ENCODE measurements around the gene SOX5. TPM values are rescaled to one million over a fixed set of nuclear protein-coding genes. Genes with fewer than 3 reads are reported as not detected.

SOX5 gene
- total RNA-seq, 1 donor from 2014 or later, result 1.3 TPM

DNA sequence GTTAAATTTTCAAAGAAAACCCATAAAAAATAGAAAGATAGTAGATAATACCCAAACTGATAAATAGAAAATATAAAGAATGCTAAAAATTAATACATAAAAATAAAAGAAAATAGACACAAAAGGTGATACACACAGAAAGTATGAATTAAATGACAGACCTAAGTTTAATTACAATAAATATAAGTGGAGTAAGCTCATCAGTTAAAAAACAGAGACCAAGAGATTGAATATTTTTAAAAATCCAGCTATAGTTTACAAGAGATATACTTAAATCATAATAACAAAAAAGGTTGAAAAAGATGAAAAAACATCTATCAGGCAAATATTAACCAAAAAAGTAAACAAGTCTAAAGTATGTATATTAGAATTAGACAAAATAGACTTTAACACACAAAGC lies 268.2 kb downstream of the SOX5 start:
- DNase-seq (ENCODE audit: low spot score), result no peak
- no peaks in the 10 kb centered on the region for H3K9me3 Mint-ChIP-seq
- intact Hi-C loops (cut with micrococcal nuclease), result no loop called here
- no peaks in the 10 kb centered on the region for H3K4me1 Mint-ChIP-seq (ENCODE audit: low read depth)
- no peak overlapping the region for H3K27ac Mint-ChIP-seq
- H3K27me3 Mint-ChIP-seq (ENCODE audit: insufficient read depth), result no peaks in the 10 kb centered on the region
- H3K4me3 Mint-ChIP-seq, result no peak overlapping the region
- no peaks in the 10 kb centered on the region for H3K36me3 Mint-ChIP-seq (ENCODE audit: low read depth)

DNA sequence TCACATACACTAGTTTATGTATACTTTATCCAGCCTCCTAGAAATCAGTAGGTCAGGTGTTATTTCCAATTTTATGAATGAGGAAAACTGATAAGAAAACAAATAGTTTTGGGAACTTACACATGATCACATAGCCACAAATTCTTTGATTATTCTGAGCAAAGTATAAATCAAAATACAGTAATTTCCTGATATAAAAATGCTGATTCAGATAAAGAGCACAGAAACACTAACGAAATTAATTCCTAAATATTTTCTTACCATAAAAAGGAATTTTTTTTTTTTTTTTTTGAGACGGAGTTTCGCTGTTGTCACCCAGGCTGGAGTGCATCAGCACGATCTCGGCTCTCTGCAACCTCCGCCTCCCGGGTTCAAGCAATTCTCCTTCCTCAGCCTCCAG lies 275.4 kb downstream of the SOX5 start:
- H3K4me3 Mint-ChIP-seq, result no peak overlapping the region
- H3K27me3 Mint-ChIP-seq (ENCODE audit: insufficient read depth), result no peaks in the 10 kb centered on the region
- H3K27ac Mint-ChIP-seq, result no peak overlapping the region
- H3K36me3 Mint-ChIP-seq (ENCODE audit: low read depth), result no peaks in the 10 kb centered on the region
- DNase-seq (ENCODE audit: low spot score), result no peak
- no peaks in the 10 kb centered on the region for H3K9me3 Mint-ChIP-seq
- intact Hi-C loops (cut with micrococcal nuclease), result no loop called here
- no peaks in the 10 kb centered on the region for H3K4me1 Mint-ChIP-seq (ENCODE audit: low read depth)

GRCh38 chr12:23671881-23672280 lies 277.6 kb downstream of the SOX5 start:
- H3K4me3 Mint-ChIP-seq, result no peak overlapping the region
- no peaks in the 10 kb centered on the region for H3K36me3 Mint-ChIP-seq (ENCODE audit: low read depth)
- no peaks in the 10 kb centered on the region for H3K27me3 Mint-ChIP-seq (ENCODE audit: insufficient read depth)
- no peak overlapping the region for H3K27ac Mint-ChIP-seq
- DNase-seq (ENCODE audit: low spot score), result no peak
- H3K4me1 Mint-ChIP-seq (ENCODE audit: low read depth), result no peaks in the 10 kb centered on the region
- intact Hi-C loops (cut with micrococcal nuclease), result no loop called here
- no peaks in the 10 kb centered on the region for H3K9me3 Mint-ChIP-seq

DNA sequence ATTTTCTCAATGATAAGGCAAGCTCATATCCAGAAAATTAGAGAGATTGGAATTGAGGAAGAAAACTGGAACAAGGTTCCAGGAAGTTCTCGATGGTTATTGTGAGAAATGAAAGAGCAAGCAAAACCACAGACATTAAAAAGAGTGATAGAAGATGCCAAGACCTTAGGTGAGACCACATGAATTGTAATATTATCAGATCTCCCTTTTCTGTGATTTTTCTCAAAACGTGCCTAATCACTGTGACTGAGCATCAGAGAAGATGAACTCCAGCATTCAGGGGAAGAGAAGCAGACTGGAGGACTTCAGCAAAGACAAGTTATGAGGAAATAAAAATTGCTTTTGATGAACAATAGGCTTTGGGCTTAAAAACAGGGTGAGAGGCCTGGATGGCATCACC lies 278.8 kb downstream of the SOX5 start:
- intact Hi-C loops (cut with micrococcal nuclease), result no loop called here
- Mint-ChIP-seq H3K4me1 (ENCODE audit: low read depth) (no peaks in the 10 kb centered on the region), H3K27me3 (ENCODE audit: insufficient read depth) (no peaks in the 10 kb centered on the region), H3K4me3 (no peak overlapping the region), H3K9me3 (no peaks in the 10 kb centered on the region), H3K27ac (no peak overlapping the region), H3K36me3 (ENCODE audit: low read depth) (no peaks in the 10 kb centered on the region)
- no peak for DNase-seq (ENCODE audit: low spot score)

DNA sequence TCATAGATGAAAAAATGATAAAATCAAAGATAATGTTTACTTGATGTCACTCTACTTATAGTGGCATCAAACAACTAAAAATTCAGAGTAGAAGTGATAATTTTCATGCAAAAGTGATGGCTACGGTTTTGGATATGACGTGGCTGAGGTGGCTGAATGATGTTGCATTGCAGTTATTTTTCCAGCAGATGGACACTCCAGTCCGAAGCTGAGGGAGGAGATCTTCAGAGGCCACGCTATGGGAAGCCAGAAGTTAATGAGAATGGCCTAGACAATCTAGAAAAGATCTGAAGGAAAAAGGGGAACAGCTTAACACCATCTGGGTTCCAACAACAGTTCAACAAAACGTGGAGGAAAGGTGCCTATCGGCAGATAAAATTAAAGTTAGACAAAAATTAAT lies 279.8 kb downstream of the SOX5 start:
- Mint-ChIP-seq H3K36me3 (ENCODE audit: low read depth) (no peaks in the 10 kb centered on the region), H3K27ac (no peak overlapping the region), H3K4me1 (ENCODE audit: low read depth) (no peaks in the 10 kb centered on the region), H3K27me3 (ENCODE audit: insufficient read depth) (no peaks in the 10 kb centered on the region), H3K9me3 (no peaks in the 10 kb centered on the region), H3K4me3 (no peak overlapping the region)
- intact Hi-C loops (cut with micrococcal nuclease), result no loop called here
- DNase-seq (ENCODE audit: low spot score), result no peak

DNA sequence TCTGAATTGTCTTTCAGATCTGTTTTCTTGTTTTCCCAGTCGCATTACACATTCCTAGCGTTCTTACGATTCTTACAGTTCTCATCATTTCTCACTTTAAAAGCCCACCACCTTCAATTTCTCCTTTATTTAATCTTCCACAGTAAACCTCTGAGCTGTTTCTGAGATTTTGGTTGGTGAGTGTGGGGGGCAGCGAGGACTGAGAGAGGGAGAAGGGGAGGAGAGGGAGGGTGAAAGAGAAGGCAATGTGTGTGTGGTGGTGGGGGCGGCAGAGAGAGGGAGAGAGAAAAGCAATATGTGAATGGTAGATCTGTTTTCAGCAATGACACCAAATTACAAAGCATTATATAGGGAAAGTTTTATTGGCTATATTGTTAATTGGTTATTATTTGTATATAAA lies 282.6 kb downstream of the SOX5 start:
- no peaks in the 10 kb centered on the region for H3K9me3 Mint-ChIP-seq
- H3K4me3 Mint-ChIP-seq, result no peak overlapping the region
- no peak overlapping the region for H3K27ac Mint-ChIP-seq
- no peaks in the 10 kb centered on the region for H3K4me1 Mint-ChIP-seq (ENCODE audit: low read depth)
- H3K36me3 Mint-ChIP-seq (ENCODE audit: low read depth), result no peaks in the 10 kb centered on the region
- H3K27me3 Mint-ChIP-seq (ENCODE audit: insufficient read depth), result no peaks in the 10 kb centered on the region
- intact Hi-C loops (cut with micrococcal nuclease), result no loop called here
- no peak for DNase-seq (ENCODE audit: low spot score)

- intact Hi-C loops (cut with micrococcal nuclease), result no loop called here
Observed at GRCh38 chr12:23662966-23663365, 286.5 kb downstream of the SOX5 start.

GRCh38 chr12:23659131-23659530 lies 290.3 kb downstream of the SOX5 start:
- intact Hi-C loops (cut with micrococcal nuclease), result no loop called here
- Mint-ChIP-seq H3K4me3 (no peak overlapping the region), H3K9me3 (no peaks in the 10 kb centered on the region), H3K27ac (no peak overlapping the region), H3K4me1 (ENCODE audit: low read depth) (no peaks in the 10 kb centered on the region), H3K36me3 (ENCODE audit: low read depth) (no peaks in the 10 kb centered on the region), H3K27me3 (ENCODE audit: insufficient read depth) (no peaks in the 10 kb centered on the region)
- no peak for DNase-seq (ENCODE audit: low spot score)

More at GRCh38 chr12:23662966-23663365, 286.5 kb downstream of the SOX5 start:
- no peak for DNase-seq (ENCODE audit: low spot score)
- Mint-ChIP-seq H3K9me3 (no peaks in the 10 kb centered on the region), H3K4me3 (no peak overlapping the region), H3K36me3 (ENCODE audit: low read depth) (no peaks in the 10 kb centered on the region), H3K27ac (no peak overlapping the region), H3K4me1 (ENCODE audit: low read depth) (no peaks in the 10 kb centered on the region), H3K27me3 (ENCODE audit: insufficient read depth) (no peaks in the 10 kb centered on the region)

- no peak overlapping the region for H3K27ac Mint-ChIP-seq
- no peaks in the 10 kb centered on the region for H3K36me3 Mint-ChIP-seq (ENCODE audit: low read depth)
- no peaks in the 10 kb centered on the region for H3K4me1 Mint-ChIP-seq (ENCODE audit: low read depth)
- H3K4me3 Mint-ChIP-seq, result no peak overlapping the region
- H3K27me3 Mint-ChIP-seq (ENCODE audit: insufficient read depth), result no peaks in the 10 kb centered on the region
- intact Hi-C loops (cut with micrococcal nuclease), result no loop called here
- H3K9me3 Mint-ChIP-seq, result no peaks in the 10 kb centered on the region
- no peak for DNase-seq (ENCODE audit: low spot score)
Observed at GRCh38 chr12:23657598-23657997, 291.9 kb downstream of the SOX5 start.

DNA sequence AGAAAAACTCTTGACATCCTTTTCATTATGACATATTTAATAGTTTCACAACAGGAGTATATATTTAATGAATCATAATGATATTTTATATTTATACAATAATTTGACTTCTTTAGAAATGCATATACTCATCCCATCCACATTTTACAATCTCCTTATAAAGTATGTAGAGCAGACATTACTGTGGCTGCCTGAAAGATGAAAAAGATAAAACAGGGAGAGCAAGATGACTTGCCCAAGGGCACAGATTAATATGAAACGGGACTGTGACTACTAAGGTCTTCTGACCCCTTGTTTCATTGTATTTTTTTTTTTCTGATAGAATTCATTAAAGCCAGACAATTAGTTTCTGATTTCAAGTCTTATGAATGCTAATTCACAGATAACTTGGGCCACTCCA lies 293.6 kb downstream of the SOX5 start:
- no peak overlapping the region for H3K4me3 Mint-ChIP-seq
- H3K27ac Mint-ChIP-seq, result no peak overlapping the region
- DNase-seq (ENCODE audit: low spot score), result no peak
- intact Hi-C loops (cut with micrococcal nuclease), result no loop called here
- H3K4me1 Mint-ChIP-seq (ENCODE audit: low read depth), result no peaks in the 10 kb centered on the region
- H3K27me3 Mint-ChIP-seq (ENCODE audit: insufficient read depth), result no peaks in the 10 kb centered on the region
- H3K9me3 Mint-ChIP-seq, result no peaks in the 10 kb centered on the region
- H3K36me3 Mint-ChIP-seq (ENCODE audit: low read depth), result no peaks in the 10 kb centered on the region

DNA sequence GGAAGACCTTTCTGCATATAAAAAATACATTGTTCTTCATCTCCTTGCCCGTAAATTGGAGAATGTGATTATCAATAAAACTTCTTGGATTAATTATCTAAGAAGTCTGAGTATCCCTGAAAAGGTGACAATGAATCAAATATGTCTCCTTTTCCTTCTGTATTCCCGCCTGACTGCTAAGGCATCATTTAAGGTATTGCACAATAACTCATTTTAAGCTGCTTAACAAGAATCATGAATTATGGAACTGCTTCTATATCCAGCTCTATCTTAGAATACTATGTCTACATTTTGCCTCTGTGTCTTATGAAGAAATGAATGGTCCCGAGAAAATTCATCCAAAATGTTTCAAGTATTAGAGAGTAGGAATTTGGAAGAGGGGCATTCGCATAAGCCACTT lies 294.4 kb downstream of the SOX5 start:
- Mint-ChIP-seq H3K4me3 (no peak overlapping the region), H3K9me3 (no peaks in the 10 kb centered on the region), H3K27me3 (ENCODE audit: insufficient read depth) (no peaks in the 10 kb centered on the region), H3K4me1 (ENCODE audit: low read depth) (no peaks in the 10 kb centered on the region), H3K36me3 (ENCODE audit: low read depth) (no peaks in the 10 kb centered on the region), H3K27ac (no peak overlapping the region)
- no peak for DNase-seq (ENCODE audit: low spot score)
- intact Hi-C loops (cut with micrococcal nuclease), result no loop called here

- H3K9me3 Mint-ChIP-seq, result no peaks in the 10 kb centered on the region
- H3K4me1 Mint-ChIP-seq (ENCODE audit: low read depth), result no peaks in the 10 kb centered on the region
- intact Hi-C loops (cut with micrococcal nuclease), result no loop called here
- H3K4me3 Mint-ChIP-seq, result no peak overlapping the region
- DNase-seq (ENCODE audit: low spot score), result no peak
- no peaks in the 10 kb centered on the region for H3K36me3 Mint-ChIP-seq (ENCODE audit: low read depth)
- H3K27ac Mint-ChIP-seq, result no peak overlapping the region
- H3K27me3 Mint-ChIP-seq (ENCODE audit: insufficient read depth), result no peaks in the 10 kb centered on the region
Observed at GRCh38 chr12:23648546-23648945, 300.9 kb downstream of the SOX5 start.

DNA sequence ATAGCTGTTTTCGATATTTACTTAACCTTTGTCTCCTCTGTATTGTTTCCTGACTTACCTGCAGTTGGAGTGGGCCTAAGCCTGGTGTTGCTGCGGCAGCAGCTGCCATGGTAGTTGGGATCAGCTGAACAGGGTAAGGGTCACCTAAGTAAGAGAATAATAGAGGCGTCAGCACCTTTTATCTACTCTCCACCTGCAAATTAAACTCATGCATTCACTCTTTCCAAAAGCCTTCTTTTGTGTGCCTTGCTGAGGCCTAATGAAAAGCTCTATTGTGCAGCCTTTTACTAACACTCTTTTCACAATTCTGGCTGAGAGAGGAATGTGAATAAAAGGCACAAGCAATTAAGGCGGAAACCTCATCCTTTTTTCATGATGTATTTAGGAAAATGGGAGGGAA lies 308.7 kb downstream of the SOX5 start:
- Mint-ChIP-seq H3K27me3 (ENCODE audit: insufficient read depth) (no peaks in the 10 kb centered on the region), H3K4me3 (no peak overlapping the region), H3K27ac (no peak overlapping the region), H3K9me3 (no peaks in the 10 kb centered on the region), H3K4me1 (ENCODE audit: low read depth) (no peaks in the 10 kb centered on the region), H3K36me3 (ENCODE audit: low read depth) (no peaks in the 10 kb centered on the region)
- intact Hi-C loops (cut with micrococcal nuclease), result no loop called here
- no peak for DNase-seq (ENCODE audit: low spot score)

- no peaks in the 10 kb centered on the region for H3K36me3 Mint-ChIP-seq (ENCODE audit: low read depth)
- DNase-seq (ENCODE audit: low spot score), result no peak
- no peaks in the 10 kb centered on the region for H3K27me3 Mint-ChIP-seq (ENCODE audit: insufficient read depth)
- H3K4me3 Mint-ChIP-seq, result no peak overlapping the region
- intact Hi-C loops (cut with micrococcal nuclease), result no loop called here
- H3K9me3 Mint-ChIP-seq, result no peaks in the 10 kb centered on the region
- H3K27ac Mint-ChIP-seq, result no peak overlapping the region
- H3K4me1 Mint-ChIP-seq (ENCODE audit: low read depth), result no peaks in the 10 kb centered on the region
Observed at GRCh38 chr12:23634344-23634743, 315.1 kb downstream of the SOX5 start.
